GM18508 (cell line): ENCODE measurements around the gene CCDC85A.

Experiments used
- ATAC-seq: cut with Tn5 transposase; IDR thresholded peaks from one replicate; pipeline ENCODE4 v1.9.1; 2021; ENCODE audit warnings: moderate number of reproducible peaks; ENCODE audit not compliant: insufficient read depth, unreplicated experiment

CCDC85A gene

DNA sequence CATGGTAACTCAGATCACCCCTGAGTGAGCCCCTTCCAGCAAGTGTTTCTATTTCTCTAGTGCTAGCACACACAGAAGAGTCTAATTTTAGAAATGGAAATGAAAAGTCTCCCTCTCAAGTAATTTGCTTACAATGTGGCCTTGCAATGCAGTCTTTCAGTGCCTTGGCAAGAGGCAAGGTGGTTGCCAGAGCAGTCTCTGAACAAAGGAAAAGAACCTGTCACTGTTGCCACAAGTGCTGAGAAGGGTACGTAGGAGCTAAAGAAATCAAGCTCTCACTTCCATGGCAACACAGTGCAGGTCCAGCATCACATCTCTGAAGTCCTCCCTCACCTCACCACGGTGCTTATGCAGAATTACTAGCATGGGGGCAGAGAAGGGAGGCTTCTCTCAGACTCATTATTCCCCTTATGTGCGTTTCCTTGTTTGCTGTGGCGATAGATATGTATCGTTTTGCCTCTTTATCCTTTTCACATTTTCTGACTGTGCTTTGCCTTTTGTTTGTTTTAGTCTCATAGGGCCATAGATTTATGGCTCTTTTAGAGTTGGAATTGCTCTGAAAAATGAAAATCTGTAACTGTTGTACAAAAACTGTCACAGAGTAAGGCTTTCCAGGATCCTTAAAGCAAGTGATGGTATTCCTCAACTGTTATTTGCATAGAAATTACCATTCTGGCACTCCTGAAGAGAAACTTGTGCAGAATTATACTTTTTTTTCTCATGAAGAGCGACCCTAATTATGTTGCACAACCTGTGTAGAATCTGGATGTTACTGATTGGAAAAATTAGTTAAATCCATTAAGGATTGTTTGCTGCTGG is 164.8 kb downstream of the CCDC85A start:
- ATAC-seq: no peak

DNA sequence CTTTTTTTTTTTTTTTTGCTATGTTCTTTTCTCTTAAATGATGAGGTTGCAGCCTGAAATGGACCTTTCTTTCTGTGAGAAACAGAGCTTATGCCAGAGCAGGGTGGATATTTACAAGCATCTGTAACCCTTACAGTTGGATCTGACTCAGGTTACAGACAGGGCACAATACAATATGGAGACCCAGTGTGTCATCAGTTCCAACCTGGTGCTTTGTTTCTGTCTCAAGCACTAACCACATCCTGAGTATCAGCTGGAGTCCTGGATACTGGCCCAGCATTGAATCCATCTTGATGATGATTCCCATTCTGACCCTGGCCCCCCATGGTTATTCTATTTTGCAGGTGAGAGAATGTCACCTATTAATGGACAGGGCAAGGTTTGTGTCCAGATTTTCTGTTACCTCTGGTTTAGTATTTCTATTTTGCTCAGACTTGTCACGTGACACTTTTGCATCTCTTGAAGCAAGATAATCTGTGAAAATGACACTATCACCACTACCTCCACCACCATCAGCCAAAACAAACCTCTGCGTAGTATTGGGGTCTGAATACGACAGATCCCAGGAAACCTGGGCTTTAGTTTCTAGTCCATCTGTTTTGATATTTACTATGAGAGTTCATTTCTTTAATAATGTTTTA is 174.0 kb downstream of the CCDC85A start:
- ATAC-seq: no peak

DNA sequence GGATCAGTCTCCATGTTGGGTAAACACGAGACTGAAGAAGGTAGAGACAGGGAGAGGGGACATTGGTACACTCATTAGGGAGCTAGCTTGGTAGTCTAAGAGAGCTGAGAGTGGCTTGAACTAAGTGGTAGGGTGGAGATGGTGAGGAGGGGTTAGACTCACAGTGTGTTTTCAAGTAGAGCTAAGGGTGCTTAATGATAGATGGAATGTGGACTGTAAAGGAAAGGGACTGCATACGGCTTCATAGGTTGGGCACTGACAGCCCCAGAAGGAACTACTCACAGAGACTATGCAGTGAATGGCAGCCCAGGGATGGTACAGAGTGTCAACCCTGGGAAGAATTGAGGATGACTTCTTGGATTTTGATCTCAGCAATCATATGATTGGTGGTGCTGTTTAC is 178.1 kb downstream of the CCDC85A start:
- ATAC-seq: no peak

DNA sequence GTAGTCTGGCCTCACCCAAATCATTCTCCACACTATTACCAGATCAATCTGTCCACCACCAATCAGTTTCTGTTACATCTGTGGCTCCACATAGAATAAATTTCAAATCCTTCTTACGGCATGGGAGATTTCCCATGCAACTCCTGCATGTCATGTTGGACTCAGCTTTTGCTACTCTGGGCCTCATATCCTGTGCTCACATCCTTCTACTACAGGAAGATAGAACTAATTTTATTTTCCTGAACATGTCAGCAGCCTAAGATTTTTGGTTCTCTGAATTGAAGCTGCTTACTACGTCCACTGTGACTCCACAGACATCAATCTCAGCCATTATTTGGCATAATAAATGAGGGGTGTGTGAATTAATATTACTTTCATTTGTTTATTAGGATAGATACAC is 181.1 kb downstream of the CCDC85A start:
- no peak for ATAC-seq

DNA sequence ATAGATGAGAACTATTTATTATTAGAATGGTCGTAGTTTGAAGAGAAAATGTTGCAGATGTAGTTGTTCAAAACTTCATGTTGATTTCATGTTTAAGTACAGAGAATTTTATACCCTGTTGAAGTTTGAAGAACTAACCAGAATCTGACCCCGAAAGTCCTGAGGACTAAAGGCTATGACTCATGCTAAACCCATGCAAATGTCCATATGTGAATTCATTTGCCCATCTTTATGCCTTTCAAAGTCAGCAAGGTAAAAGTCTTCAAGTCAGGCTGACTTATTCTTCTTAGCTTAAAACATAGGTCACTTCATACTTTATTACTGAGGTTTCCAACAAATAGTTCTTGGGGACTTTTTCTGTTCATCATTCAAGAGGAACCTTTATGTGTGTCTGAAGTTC is 185.5 kb downstream of the CCDC85A start:
- ATAC-seq: no peak

DNA sequence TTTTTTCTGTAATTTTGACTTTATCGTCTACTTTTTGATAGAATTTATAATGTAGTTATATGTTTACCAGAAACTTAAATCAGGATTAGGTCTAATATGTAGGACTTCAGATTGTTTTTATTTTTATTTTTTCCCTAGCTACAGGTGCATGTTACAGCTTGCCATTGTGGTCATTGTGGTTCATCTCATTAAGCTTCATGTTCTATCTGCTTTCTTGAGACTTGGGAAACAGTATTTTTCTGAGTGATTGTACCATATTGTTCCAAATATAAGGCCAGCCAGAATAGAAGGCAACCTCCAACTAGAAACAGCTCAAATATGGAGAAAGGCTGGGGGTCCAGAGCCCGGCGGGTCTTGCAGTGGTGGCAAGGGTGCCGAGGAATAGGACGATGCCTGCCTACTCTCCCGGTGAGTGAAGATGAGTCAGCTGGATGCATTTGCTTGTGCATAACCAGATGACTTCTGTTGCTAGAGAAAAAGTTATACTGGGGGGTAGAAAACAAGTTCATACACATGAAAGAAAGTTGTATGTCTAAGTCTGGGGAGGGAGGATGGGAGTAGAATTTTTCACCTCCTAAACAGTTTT is 188.4 kb downstream of the CCDC85A start:
- no peak for ATAC-seq

DNA sequence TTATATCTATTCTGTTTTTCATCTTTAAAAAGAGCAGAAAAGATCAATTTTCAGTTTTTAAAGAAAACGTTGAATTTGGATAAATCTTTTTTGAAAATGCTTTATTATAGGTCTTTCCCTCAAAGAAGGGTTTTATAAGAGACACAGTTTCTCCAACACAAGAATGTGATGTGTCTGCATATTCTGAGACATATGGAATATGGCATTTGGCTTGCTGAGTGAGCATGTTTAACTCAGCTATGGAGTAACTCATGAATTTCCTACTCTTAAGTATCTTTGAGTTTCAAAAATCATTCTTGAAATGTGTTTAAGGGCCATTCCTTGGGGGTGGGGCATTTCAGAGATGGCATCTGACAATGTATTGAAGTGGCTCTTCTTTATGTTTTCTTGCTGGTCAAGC is 191.5 kb downstream of the CCDC85A start:
- no peak for ATAC-seq

DNA sequence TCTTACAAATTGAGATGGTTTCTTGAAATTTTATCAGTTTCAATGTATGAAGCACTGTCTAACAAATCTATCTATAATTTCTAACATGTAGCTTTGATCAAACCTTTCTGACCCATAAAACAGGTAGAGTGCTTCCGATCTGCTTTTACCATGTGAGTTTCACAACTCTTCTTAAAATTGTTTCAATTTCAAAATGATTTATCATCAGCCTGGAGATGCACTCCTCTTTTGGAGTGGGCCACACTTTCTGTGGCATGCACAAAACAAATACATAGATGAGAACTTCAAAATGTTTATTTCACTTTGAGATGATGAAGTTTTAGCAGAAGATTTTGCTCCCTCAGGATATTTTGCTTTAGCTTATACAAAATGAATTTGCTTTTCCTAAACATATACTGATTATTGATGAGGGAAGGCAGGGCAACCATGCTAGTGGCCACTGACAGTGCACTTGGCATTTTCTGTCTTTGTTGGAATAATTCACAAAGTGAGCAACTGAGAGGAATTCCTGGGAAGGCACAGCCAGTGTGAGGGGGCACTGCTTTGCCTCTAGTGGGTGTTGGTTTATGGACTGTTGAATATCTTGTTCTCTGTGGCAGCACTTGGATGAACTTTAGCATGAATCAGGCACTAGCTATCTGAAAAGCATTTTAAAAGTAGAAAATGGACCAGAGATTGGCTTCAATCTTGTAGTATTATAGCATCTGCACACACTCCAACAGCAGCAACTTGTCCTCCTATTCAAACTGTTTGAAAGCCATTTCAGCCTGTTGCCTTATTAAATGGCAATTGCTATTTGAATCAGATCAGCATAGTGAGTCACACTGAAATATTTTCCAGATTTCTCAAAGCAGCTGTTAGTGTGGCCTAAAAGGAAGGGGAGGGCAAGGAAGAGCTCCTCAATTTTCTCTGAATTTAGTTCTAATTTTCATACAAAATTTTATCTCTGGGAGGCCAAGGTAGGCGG is 193.2 kb downstream of the CCDC85A start:
- no peak for ATAC-seq

DNA sequence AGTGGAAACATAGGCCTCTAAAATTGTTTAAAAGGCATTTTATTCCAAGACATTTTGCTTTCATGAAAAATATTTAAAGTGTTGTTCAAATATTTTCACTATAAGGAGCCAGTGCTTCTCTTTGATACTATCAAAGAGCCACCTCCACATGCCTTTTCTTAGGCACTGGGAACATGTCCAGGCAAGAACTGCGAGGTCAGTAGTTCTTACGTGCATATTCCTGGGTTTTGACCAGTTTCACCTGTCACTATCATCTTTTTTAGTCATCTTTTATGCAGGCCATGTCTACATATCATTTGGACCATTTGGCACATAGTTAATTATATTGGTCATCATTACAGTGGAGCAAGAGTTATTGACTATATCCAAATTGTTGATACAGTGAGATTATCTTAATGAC is 195.3 kb downstream of the CCDC85A start:
- no peak for ATAC-seq

DNA sequence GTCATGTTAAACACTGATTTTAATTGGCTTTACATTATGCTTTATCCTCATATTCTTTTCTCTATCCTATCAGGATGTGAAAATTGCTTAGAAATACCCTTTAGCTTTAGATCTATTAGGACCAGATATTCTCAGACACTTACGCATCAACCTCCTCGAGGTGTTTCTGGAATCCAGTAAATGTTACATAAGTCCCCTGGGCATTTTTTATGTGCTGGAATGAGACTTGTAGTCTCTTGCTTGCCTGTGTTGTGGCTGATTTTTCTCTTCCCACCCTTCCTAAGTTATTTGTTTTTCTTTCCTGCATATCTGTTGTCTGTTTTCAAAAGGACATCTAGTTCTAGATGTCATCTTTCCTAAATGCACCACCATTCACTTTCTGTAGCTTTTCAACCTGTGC is 197.1 kb downstream of the CCDC85A start:
- no peak for ATAC-seq

DNA sequence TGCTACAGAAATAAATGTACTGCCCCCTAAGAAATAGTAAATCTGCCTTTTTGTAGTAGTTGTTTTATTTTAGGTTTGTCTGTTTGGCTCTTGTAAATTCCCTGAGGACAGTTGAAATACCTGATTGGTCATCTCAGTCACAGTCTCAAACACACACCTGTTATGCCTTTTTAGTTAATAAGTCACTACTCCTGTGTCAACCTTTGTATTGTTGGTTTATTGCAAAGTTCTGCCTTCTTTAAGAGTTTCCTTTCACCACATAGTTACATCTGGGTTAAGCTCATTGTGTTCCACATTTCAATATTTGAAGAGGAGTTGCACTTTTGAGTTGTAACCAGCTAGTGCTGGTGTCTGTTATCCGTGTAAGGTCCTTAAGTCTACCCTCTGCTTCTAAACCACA is 198.7 kb downstream of the CCDC85A start:
- ATAC-seq: no peak

DNA sequence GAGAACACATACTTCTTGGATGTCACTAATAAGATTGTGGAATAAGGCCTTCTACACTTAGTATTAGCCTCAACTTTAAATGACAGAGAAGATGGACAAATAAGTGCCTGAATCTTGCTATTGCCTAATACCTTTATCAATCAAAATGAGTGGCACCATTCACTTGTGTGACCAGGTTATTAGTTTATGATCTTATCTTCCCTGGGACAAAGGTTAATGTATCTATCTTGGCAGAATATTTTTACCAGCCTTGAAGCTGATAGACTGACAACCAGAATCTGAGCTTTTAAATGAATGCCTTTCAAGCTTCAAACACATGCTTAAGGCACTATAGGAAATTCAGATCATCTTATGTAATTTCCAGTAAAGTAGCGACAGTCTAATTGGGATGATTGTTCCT is 202.9 kb downstream of the CCDC85A start:
- no peak for ATAC-seq

DNA sequence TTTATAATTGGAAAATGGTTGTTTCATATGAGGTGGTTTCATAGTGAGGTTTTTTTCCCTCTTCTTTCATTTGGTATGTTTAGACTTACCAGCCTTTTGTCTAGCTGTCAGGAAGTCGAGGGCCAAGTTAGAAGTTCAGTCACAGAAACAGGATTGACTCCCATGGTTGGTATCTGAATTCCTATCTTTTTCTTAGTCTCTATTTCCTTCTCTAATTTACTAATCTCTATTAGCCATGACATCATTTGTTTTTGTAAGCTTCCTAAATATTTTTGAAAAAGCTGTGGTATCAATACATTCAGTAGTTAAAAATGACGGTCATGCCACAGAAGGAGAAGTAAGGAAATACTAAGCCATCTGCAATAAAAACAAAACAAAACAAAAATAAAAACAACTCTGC is 206.9 kb downstream of the CCDC85A start:
- no peak for ATAC-seq

DNA sequence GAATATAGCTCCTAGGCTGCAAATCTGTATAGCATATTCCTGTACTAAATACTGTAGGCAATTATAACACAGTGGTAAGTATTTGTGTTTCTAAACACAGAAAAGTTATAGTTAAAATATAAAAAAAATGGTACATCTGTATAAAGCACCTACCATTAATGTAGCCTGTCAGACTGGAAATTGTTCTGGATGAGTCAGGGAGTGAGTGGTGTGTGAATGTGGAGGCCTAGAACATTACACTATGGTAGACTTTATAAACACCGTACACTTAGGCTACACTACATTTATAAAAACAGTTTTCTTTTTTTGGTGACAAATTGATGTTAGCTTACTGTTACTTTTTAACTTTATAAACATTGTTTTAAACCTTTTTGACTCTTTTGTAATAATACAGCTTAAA is 226.3 kb downstream of the CCDC85A start:
- ATAC-seq: no peak

DNA sequence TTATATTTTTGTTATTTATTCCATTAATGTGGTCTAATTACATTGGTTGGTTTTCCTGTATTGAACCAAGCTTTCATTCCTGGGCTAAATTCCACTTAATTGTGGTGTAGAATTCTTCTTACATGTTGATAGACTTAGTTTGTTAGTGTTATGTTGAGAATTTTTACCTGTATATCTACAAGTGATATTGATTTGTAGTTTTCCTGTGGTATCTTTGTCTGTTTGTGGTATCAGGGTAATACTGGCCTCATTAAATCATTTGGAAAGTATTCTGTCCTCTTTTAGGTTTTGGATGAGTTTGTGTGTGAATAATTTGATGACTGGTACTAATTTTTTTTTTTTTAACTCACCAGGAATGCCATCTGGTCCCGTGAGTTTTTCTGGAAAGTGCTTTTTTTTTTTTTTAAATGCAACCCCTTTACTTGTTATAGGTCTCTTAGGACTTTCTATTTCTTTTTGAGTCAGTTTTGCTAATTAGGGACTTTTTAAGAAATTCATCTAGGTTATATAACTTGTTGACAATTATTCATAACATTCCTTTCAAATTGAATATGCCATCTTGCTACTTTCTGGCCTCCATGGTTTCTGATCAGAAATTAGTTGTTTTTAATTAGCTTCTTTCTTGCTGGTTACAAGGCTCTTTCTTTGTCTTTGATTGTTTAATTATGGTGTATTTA is 232.8 kb downstream of the CCDC85A start:
- no peak for ATAC-seq
